Measurements from ENCODE around the gene PBRM1.
A peak's percentile ranks its signal among the peaks of the same experiment; 100 is the strongest.

The PBRM1 gene

DNA sequence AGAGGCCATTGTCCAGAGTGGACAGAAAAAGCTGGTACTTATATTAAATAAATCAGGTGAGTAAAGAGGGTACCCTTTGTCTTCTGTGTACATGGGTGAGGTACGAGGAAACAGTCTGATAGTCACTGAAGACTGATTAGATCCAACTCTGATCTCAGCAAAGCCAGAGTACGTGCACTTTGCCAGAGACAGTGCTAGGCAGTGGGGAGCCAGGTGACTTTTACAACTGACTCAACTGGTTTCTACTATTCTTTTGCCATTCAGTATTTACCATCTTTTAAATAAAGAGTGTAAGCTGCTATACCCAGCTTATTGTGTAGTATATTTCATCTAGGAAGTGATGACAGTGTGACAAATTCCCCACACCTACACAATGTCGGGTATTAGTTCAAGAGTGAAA lies 3.4 kb upstream of the PBRM1 start:
- H3K27me3 ChIP-seq (replicated peaks; ENCODE audit: control insufficient read depth, insufficient read depth, low read length), result no peaks in the 10 kb centered on the region
- peaks cover 39% of the 10 kb centered on the region for H3K36me3 ChIP-seq (ENCODE audit: control insufficient read depth, insufficient read depth, low read length)
- TF ChIP-seq, protein P1, sequence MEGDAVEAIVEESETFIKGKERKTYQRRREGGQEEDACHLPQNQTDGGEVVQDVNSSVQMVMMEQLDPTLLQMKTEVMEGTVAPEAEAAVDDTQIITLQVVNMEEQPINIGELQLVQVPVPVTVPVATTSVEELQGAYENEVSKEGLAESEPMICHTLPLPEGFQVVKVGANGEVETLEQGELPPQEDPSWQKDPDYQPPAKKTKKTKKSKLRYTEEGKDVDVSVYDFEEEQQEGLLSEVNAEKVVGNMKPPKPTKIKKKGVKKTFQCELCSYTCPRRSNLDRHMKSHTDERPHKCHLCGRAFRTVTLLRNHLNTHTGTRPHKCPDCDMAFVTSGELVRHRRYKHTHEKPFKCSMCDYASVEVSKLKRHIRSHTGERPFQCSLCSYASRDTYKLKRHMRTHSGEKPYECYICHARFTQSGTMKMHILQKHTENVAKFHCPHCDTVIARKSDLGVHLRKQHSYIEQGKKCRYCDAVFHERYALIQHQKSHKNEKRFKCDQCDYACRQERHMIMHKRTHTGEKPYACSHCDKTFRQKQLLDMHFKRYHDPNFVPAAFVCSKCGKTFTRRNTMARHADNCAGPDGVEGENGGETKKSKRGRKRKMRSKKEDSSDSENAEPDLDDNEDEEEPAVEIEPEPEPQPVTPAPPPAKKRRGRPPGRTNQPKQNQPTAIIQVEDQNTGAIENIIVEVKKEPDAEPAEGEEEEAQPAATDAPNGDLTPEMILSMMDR (IDR thresholded peaks at IDR 0.05; ENCODE audit: insufficient read depth, low read length, poor library complexity, severe bottlenecking), result no peak
- H3K4me3 ChIP-seq (replicated peaks; ENCODE audit: low read depth, low read length), result no peak overlapping the region
- no peak for DNase-seq (ENCODE audit: extremely low read depth, insufficient read length)

DNA sequence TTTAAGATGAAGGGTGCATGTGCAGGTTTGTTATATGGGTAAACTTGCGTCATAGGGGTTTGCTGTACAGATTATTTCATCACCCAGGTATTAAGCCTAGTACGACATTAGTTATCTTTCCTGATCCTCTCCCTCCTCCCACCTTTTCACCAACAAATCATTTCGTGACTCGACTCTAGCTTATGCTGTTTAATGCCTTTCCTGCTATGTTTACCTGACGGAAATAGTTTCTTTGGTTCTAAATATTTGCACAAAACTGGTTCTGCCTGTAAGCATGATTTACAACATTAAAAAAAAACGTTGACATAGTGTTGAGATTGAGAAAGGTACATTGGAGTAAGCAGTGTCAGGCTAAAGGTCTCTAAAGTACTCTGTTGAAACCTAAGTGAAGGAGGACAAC lies 2.6 kb upstream of the PBRM1 start:
- H3K36me3 ChIP-seq (ENCODE audit: control insufficient read depth, insufficient read depth, low read length), result peaks cover 32% of the 10 kb centered on the region
- no peak overlapping the region for H3K4me3 ChIP-seq (replicated peaks; ENCODE audit: low read depth, low read length)
- TF ChIP-seq, protein P1 (IDR thresholded peaks at IDR 0.05; ENCODE audit: insufficient read depth, low read length, poor library complexity, severe bottlenecking), result no peak
- no peaks in the 10 kb centered on the region for H3K27me3 ChIP-seq (replicated peaks; ENCODE audit: control insufficient read depth, insufficient read depth, low read length)
- no peak for DNase-seq (ENCODE audit: extremely low read depth, insufficient read length)

DNA sequence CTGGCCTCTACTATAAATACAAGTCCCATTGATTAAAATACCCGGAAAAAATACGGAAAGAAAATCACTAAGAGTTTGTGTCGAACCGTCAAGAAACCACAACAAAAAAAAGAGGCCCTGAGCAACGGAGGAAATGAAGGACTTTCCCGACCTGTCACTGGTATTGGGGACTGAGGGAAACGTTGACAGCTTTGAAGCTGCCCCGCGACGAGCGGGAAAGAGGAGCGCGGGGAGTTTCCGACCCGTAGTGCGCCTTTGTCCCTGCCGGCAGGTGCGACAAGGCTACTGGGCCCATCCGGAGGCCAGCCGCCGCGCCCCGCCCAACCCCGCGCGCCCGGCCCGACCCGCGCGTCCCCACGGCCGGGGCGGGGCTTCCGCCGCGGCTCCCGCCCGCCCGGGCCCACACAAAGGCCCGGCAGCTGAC lies 416 bp downstream of the PBRM1 start:
- no peaks in the 10 kb centered on the region for H3K27me3 ChIP-seq (replicated peaks; ENCODE audit: control insufficient read depth, insufficient read depth, low read length)
- DNase-seq (ENCODE audit: extremely low read depth, insufficient read length), result peak; percentile 91
- H3K36me3 ChIP-seq (ENCODE audit: control insufficient read depth, insufficient read depth, low read length), result peaks cover 19% of the 10 kb centered on the region
- TF ChIP-seq, protein P1 (IDR thresholded peaks at IDR 0.05; ENCODE audit: insufficient read depth, low read length, poor library complexity, severe bottlenecking), result no peak
- peak overlapping the region; percentile 87 for H3K4me3 ChIP-seq (replicated peaks; ENCODE audit: low read depth, low read length)

DNA sequence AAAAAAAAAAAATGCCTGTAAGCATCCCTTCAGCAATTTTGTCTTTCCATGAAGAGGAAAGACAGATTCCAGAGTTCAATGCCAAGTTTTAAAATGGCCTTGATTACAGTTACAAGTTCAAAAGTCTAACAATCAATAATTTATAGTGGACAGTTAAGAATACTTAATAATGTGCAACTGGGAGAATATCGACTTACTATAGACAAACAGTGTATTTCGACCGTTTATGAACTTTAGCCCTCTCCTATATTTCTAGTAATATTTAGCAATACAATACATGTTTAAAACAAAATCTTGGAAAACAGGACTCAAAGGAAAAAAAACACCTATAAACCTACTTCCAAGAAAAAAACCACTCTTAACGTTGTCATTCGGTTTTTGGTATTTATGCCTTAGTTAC lies 1.5 kb downstream of the PBRM1 start:
- TF ChIP-seq, protein P1 (IDR thresholded peaks at IDR 0.05; ENCODE audit: insufficient read depth, low read length, poor library complexity, severe bottlenecking), result no peak
- DNase-seq (ENCODE audit: extremely low read depth, insufficient read length), result no peak
- Histone ChIP-seq H3K27me3 (replicated peaks; ENCODE audit: control insufficient read depth, insufficient read depth, low read length) (no peaks in the 10 kb centered on the region), H3K4me3 (replicated peaks; ENCODE audit: low read depth, low read length) (peak overlapping the region; percentile 76), H3K36me3 (ENCODE audit: control insufficient read depth, insufficient read depth, low read length) (peaks cover 17% of the 10 kb centered on the region)

DNA sequence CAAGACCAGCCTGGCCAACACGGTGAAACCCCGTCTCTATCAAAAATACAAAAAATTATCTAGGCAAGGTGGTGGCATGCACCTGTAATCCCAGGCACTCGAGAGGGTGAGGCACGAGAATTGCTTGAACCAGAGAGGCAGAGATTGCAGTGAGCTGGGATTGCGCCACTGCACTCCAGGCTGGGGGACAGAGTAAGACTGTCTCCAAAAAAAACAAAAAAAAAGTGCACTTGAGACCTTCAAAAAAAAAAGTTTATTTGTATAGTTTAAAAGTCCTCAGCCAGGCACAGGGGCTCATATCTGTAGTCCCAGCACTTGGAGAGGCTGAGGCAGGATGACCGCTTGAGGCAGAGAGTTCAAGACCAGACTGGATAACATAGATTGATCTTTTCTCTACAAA lies 2.1 kb downstream of the PBRM1 start:
- H3K27me3 ChIP-seq (replicated peaks; ENCODE audit: control insufficient read depth, insufficient read depth, low read length), result no peaks in the 10 kb centered on the region
- no peak for DNase-seq (ENCODE audit: extremely low read depth, insufficient read length)
- peaks cover 13% of the 10 kb centered on the region for H3K36me3 ChIP-seq (ENCODE audit: control insufficient read depth, insufficient read depth, low read length)
- H3K4me3 ChIP-seq (replicated peaks; ENCODE audit: low read depth, low read length), result no peak overlapping the region
- TF ChIP-seq, protein P1 (IDR thresholded peaks at IDR 0.05; ENCODE audit: insufficient read depth, low read length, poor library complexity, severe bottlenecking), result no peak

DNA sequence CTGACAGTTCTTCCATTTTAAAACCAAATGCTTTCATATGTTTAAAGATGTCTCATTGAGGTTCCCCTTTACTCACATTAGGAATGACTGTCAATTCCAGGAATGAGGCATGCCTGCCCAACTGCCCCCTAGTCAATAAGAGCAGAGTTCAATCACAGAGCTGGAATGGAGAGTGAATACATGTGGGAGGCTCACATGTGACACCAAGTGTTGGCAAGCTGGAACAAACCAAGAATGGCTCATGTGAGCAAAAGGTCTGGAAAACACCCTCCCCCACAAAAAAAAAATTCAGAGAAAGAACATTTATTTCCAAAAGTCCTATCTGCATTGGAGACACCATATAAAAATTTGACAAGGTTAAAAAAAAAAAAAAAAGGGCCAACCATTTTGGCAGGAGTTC lies 3.7 kb downstream of the PBRM1 start:
- H3K4me3 ChIP-seq (replicated peaks; ENCODE audit: low read depth, low read length), result no peak overlapping the region; the same call in 1 of the 2 replicates

More for the DNA sequence above, 3.7 kb downstream of the PBRM1 start:
- DNase-seq (ENCODE audit: extremely low read depth, insufficient read length), result no peak
- Histone ChIP-seq H3K36me3 (ENCODE audit: control insufficient read depth, insufficient read depth, low read length) (peaks cover 8% of the 10 kb centered on the region), H3K27me3 (replicated peaks; ENCODE audit: control insufficient read depth, insufficient read depth, low read length) (no peaks in the 10 kb centered on the region)
- TF ChIP-seq, protein P1 (IDR thresholded peaks at IDR 0.05; ENCODE audit: insufficient read depth, low read length, poor library complexity, severe bottlenecking), result peak; percentile 12
